HG03025 (cell line): Measurements from ENCODE around the gene ZDHHC7.

Source experiments
- ATAC-seq: cut with Tn5 transposase; IDR thresholded peaks from one replicate; pipeline ENCODE4 v1.9.1; 2021; ENCODE audit warnings: mild to moderate bottlenecking, moderate library complexity; ENCODE audit not compliant: unreplicated experiment, low FRiP score

Gene ZDHHC7

DNA sequence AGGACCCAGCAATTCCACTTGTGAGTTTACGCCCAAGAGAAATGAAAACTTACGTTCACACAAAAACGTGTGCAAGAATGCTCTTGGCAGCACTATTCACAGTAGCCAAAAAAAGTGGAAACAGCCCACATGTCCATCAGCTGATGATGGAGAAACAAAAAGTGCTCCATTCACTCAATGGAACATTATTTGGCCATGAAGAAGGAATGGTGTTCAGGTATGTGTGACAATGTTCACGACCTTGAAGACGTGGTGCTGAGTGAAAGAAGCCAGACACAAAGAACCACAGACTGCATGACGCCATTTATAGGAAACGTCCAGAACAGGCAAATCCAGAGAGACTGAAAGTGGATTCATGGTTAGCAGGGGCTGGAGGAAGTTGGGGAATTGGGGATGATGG is 84.9 kb downstream of the ZDHHC7 start:
- ATAC-seq = no peak

- no peak for ATAC-seq
Measured at GRCh38 chr16:84925773-84926372, 85.5 kb downstream of the ZDHHC7 start.

DNA sequence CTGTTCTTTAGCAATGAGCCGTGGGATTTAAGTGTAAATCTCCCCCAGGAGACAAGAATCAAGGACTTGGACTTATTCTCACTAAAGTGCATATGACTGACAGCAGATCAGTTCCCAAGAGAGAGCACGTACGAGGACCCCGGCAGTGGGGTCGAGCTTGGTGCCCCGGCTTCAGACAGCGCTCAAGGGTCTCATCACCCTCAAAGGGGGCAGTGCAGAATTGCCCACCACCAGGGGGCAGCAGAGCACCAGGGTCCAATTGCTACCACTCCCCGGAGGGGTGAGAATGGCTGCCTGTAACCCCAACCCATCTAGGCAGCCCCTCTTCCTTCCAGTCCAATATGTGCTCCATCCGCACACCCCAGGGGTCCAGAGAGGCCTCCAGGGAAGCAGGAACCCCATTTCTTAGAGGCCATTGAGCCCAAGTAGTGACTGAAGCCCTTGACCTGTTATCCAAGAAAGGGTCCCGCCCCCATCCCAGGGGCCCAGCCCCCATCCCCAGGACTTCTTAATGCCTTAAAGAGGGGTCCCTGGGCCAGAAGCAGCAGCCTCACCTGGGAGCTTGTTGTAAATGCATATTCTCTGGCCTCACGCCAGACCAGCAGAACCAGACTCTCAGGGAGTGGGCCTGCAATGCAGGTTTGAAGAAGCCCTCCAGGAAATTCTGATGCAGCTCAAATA is 86.1 kb downstream of the ZDHHC7 start:
- no peak for ATAC-seq

GRCh38 chr16:84924331-84925091 is 86.8 kb downstream of the ZDHHC7 start:
- no peak for ATAC-seq
